MG63 (cell line): Measurements from ENCODE around the gene AMIGO1. TPM values are rescaled to one million over a fixed set of nuclear protein-coding genes. Genes with fewer than 3 reads are reported as not detected.

ENCODE experiments used
- DNase-seq: peaks from one replicate; pipeline ENCODE4 v3.0.0-alpha.2; 2020
- H3K27me3 ChIP-seq: fragments of 250-450 bp; sonication (Bioruptor Pico); 2 replicates; pipeline ENCODE4 v1.5.1; 2020; ENCODE audit warnings: mild to moderate bottlenecking, moderate library complexity
- H3K36me3 ChIP-seq: fragments of 250-450 bp; sonication (Bioruptor Pico); 2 replicates; pipeline ENCODE4 v1.5.1; 2020; ENCODE audit warnings: mild to moderate bottlenecking, moderate library complexity
- H3K4me3 ChIP-seq: fragments of 250-450 bp; sonication (Bioruptor Pico); 2 replicates; pipeline ENCODE4 v1.5.1; 2020; ENCODE audit warnings: mild to moderate bottlenecking, moderate library complexity
- H3K9me3 ChIP-seq: fragments of 250-450 bp; sonication (Bioruptor Pico); 2 replicates; pipeline ENCODE4 v1.5.1; 2020; ENCODE audit warnings: mild to moderate bottlenecking, moderate library complexity
- total RNA-seq: library from RNA; depleted of rRNA; stranded (reverse); fragments of >200 nt; shearing (Covaris generic); gene quantifications from 2 replicates; pipeline ENCODE4 v1.2.3, GENCODE V29; 2014; ENCODE audit warnings: low replicate concordance; rRNA removed

AMIGO1 gene, protein sequence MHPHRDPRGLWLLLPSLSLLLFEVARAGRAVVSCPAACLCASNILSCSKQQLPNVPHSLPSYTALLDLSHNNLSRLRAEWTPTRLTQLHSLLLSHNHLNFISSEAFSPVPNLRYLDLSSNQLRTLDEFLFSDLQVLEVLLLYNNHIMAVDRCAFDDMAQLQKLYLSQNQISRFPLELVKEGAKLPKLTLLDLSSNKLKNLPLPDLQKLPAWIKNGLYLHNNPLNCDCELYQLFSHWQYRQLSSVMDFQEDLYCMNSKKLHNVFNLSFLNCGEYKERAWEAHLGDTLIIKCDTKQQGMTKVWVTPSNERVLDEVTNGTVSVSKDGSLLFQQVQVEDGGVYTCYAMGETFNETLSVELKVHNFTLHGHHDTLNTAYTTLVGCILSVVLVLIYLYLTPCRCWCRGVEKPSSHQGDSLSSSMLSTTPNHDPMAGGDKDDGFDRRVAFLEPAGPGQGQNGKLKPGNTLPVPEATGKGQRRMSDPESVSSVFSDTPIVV
- total RNA-seq: 0.20 and 1.3 TPM in 2 replicates

DNA sequence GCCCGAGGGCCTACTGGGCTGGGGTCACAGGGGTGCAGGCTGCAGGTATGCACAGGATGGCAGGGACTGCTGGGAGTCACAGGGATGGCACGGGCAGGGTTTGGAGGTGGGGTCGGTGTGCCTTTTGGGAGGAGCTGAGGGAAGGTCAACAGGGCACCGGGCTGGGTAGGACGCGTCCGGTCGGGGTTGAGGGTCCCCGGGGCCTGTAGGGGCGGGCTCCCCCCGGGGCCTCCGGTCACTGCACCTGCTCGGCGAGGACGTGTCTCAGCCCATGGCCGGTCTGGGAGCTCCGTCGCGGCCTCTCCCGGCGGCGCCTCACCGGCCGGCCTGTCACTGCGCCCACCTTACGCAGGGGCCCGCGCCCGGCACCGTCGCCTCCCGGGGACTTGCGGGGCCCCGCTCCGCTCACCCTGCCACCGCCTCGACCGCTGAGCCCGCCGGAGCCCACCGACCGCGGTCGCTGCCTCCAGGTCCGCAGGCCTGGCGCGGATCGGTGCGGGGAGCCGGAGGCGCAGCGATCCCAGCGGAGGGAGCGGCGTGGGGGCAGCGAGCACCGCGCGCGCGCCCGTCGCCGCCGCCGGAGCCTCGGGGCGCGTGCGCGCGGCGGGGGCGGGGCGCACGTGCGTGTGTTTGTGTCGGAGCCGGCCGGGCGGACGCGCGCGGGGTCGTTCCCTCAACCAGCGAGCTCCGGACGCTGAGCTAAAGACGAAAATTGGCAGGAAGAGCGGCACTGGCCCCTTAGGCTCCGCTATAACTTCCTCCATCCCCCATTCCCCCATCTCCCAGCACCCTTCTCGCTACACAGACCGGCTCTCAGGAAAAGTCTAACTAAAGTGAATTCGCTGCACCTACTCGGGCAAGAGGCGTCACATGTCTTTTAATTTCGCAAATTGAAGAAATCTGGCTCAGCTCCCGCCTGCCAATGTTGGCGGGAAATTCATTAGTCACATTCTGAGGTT lies at the start of gene AMIGO1:
AMIGO1 (minus strand) TSS at position 552 of the 959 bp plus-strand sequence. CDS start 815 bp downstream, outside the sequence.
- DNase-seq: peak; percentile 83

DNA sequence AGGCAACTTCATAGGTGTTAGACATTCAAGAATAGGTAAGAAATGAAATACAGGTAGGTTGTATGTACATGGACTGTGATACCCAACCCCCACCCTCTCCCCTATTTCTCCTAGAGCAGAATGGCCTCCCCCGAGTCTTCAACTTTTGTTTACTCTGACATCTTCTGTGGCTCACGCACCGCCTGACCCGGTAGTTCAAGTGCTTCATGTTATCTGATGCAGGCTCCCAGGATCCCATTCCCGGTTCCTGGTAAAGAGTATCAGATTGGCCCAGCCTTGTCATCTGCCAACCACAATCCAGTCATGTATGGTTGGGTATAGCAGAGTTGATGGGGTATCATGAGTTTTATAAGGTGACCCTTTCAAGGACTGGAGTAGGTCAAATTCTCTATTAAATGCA lies 48.0 kb upstream of the AMIGO1 start:
- Histone ChIP-seq H3K4me3 (no peak overlapping the region), H3K36me3 (peaks cover 26% of the 10 kb centered on the region), H3K27me3 (no peaks in the 10 kb centered on the region), H3K9me3 (no peaks in the 10 kb centered on the region)
- DNase-seq: no peak

More for the DNA sequence above, at the start of gene AMIGO1:
- Histone ChIP-seq H3K9me3 (no peaks in the 10 kb centered on the region), H3K36me3 (no peaks in the 10 kb centered on the region), H3K4me3 (peak within 1 kb of the TSS; percentile 53), H3K27me3 (peaks cover 16% of the 10 kb centered on the region)

DNA sequence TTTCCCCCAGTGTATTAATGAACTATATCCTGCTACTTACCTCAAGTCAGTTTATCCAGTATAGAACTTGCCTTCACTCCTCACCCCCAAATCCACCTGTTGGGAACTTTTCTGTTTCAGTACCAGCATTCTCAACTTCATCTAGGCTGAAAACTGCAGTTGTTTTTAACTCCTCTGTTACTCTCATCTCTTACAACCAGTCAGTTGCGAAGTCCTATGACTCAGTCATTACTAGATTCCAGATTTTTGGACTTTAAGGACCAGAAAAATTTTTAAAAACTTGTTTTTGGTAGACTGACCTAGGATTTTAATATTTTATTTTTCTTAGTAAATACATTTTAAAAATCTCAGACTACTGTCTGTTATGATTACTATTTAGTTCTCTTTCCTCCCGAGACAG lies 47.0 kb upstream of the AMIGO1 start:
- no peak overlapping the region for H3K4me3 ChIP-seq
- peaks cover 29% of the 10 kb centered on the region for H3K36me3 ChIP-seq
- H3K27me3 ChIP-seq: no peaks in the 10 kb centered on the region
- H3K9me3 ChIP-seq: no peaks in the 10 kb centered on the region
- DNase-seq: no peak

DNA sequence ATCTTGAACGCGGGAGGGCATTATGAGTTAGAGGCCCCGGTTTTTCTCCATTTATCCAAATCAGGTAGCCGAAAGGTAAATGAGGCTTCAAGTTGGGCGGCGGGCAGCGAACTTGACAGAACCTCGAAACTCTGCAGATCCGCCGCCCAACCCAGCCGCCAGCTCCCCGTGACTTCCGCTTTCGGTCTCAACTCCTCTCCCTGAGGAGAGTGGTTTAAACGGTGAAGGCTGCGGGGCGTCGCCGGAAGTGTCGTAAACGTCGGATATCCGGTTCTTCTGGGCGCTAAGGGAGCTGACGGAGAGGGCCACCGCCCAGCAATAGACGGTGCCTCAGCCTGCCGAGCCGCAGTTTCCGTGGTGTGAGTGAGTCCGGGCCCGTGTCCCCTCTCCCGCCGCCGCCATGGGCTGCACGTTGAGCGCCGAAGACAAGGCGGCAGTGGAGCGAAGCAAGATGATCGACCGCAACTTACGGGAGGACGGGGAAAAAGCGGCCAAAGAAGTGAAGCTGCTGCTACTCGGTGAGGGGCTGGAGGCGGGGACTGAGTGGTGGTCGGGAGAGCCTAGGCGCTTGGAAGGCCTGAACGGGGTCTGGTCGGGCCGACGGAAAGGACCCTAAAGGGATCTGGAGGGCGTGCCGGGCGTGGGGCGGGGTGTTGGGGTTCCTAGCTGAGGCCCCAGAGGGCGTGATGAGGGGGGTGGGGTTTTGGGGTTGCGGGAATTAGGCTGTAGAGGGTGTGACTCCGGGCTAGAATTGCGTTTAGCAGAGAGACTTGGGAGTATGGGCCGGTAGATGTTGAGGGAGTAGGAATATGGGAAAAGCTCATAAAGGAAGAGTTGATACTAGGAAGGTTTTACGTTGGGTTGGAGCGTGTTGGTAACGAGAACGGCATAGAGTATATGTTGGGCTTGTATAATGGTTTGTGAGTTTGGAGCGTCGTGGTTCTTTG lies 39.1 kb upstream of the AMIGO1 start, which contains the start of gene GNAI3:
GNAI3 (plus strand) TSS at position 295 of the 947 bp plus-strand sequence; CDS start at position 401, 106 bp downstream.
- DNase-seq: peak; percentile 100
- H3K9me3 ChIP-seq: no peaks in the 10 kb centered on the region
- peak within 1 kb of the TSS; percentile 95 for H3K4me3 ChIP-seq
- no peaks in the 10 kb centered on the region for H3K27me3 ChIP-seq
- H3K36me3 ChIP-seq: peaks cover 23% of the 10 kb centered on the region

DNA sequence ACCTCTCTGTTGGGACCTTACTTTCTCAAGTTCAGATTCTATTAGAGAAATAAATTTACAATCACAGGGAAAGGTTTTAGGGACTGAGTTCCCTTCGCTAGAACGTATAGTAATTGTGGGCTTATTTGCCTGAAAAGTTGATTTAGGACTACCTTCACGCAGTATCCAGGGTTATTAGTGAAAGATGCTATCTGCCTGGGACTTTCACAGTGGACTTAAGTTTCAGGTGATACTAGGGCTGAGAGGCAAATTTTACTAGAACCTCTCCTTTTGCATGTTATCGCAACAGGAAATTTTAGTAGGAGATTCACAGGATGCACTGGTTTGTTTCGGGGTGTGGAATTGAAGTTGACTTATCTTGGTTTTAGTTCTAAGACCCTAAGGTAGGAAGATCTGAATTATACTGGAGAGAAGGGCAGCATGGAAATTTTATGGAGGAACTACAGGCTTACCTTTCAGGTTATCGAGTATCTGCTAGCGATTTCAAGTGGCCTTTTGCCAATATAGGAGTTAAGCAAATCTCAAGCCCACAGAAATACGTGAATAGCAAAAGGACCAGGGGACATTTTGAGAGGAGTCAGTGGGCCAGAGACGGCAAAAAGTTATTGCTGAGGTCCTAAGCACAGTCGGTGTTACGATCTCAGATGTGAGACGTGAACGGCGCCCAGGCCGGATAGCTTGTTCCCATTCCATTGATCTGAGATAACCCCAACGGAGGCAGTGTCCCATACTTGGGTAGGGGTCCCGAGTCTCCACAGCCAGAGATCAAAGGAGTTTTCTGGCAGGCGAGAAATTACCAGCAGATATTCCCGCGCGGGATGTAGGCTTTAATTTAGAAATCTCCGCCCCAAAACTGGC lies 38.2 kb upstream of the AMIGO1 start:
- H3K27me3 ChIP-seq: no peaks in the 10 kb centered on the region
- H3K36me3 ChIP-seq: peaks cover 20% of the 10 kb centered on the region
- DNase-seq: peak; percentile 45
- no peaks in the 10 kb centered on the region for H3K9me3 ChIP-seq
- H3K4me3 ChIP-seq: peak overlapping the region; percentile 95

DNA sequence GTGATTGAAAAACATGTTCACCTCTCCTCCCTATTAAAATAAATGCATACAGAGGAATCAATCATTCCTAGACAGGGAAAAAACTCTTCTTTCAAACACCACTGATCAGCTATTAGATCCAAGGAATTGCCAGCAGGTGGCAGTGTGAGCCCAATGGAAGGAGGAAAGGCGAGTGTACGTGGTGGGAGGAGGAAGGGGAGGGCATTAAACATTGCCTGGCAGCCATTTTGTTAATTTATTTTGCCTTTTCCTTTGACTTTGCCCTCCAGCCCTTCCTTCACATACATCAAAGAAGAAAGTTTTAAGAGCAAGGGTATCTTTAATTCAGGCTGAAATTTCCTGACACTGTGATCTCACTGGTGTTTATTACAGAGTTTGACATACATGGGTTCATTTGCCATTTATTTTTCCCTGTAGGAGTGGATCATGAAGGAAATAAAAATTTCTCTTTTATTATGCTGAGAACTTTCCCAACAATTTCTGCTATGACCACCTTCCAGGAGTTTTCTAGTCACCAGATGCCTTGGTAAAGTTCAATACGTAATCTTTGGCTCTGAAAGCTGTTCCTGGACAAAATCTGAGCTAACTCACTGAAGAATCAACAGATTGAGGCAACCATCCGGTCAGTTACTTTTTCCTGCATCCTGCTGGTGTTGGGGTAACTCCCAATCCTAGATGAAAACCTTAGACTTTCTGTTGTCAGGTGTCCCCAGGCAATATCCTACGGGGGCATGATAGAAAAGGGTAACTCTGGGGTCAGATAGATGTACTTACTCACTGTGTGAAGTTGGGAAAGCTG lies 37.0 kb upstream of the AMIGO1 start:
- DNase-seq: peak; percentile 90

DNA sequence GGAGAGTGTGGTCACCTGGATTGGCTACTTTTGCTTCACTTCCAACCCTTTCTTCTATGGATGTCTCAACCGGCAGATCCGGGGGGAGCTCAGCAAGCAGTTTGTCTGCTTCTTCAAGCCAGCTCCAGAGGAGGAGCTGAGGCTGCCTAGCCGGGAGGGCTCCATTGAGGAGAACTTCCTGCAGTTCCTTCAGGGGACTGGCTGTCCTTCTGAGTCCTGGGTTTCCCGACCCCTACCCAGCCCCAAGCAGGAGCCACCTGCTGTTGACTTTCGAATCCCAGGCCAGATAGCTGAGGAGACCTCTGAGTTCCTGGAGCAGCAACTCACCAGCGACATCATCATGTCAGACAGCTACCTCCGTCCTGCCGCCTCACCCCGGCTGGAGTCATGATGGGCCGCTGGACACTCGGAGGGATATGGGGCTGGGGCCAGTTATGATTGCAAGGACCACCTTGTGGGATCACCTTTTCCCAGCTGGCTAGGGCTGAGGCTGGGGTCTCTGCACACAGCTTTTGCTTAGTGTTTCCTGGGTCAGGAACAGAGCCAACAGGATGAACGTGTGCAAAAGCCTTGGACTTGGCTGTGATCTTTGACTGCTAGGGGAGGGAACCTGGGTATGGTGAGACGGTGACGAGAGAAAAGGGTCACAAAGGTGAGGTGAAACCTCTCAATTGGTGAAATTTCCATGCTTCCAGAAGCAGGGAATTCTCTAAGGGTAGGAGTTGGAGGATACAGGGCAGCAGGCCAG lies 34.6 kb upstream of the AMIGO1 start:
- no peak for DNase-seq
- H3K27me3 ChIP-seq: peaks cover 4% of the 10 kb centered on the region
- no peak overlapping the region for H3K4me3 ChIP-seq
- H3K36me3 ChIP-seq: peaks cover 2% of the 10 kb centered on the region; the same call in 1 of the 2 replicates
- H3K9me3 ChIP-seq: no peaks in the 10 kb centered on the region

More for the DNA sequence above, 37.0 kb upstream of the AMIGO1 start:
- H3K27me3 ChIP-seq: peaks cover 4% of the 10 kb centered on the region
- H3K9me3 ChIP-seq: no peaks in the 10 kb centered on the region
- H3K4me3 ChIP-seq: peak overlapping the region; percentile 95
- H3K36me3 ChIP-seq: peaks cover 17% of the 10 kb centered on the region

DNA sequence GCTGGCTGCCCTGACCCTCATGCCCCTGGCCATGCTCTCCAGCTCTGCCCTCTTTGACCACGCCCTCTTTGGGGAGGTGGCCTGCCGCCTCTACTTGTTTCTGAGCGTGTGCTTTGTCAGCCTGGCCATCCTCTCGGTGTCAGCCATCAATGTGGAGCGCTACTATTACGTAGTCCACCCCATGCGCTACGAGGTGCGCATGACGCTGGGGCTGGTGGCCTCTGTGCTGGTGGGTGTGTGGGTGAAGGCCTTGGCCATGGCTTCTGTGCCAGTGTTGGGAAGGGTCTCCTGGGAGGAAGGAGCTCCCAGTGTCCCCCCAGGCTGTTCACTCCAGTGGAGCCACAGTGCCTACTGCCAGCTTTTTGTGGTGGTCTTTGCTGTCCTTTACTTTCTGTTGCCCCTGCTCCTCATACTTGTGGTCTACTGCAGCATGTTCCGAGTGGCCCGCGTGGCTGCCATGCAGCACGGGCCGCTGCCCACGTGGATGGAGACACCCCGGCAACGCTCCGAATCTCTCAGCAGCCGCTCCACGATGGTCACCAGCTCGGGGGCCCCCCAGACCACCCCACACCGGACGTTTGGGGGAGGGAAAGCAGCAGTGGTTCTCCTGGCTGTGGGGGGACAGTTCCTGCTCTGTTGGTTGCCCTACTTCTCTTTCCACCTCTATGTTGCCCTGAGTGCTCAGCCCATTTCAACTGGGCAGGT lies 33.9 kb upstream of the AMIGO1 start:
- H3K27me3 ChIP-seq: peaks cover 4% of the 10 kb centered on the region
- no peaks in the 10 kb centered on the region for H3K36me3 ChIP-seq
- no peak overlapping the region for H3K4me3 ChIP-seq
- no peaks in the 10 kb centered on the region for H3K9me3 ChIP-seq
- no peak for DNase-seq

DNA sequence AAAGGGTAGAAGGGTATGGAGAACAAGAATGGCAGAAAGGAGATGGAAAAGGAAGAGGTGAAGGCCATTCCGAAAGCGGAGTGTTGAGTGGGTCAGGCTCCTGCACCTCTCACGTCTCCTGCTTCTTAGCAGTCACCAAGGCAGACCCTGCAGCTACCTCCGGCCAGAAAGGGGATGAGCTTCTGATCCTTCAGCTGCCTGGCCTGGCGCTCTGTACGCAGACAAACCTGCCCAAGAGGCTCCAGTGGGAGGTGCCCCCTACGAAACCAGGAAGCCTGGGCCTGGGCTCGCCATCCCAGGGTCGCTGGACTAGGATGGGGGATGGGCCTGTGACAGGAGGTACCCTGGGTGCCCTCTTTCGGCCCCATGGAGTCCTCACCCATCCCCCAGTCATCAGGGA lies 33.1 kb upstream of the AMIGO1 start:
- H3K9me3 ChIP-seq: no peaks in the 10 kb centered on the region
- H3K36me3 ChIP-seq: no peaks in the 10 kb centered on the region
- H3K27me3 ChIP-seq: peaks cover 4% of the 10 kb centered on the region
- no peak overlapping the region for H3K4me3 ChIP-seq
- no peak for DNase-seq

DNA sequence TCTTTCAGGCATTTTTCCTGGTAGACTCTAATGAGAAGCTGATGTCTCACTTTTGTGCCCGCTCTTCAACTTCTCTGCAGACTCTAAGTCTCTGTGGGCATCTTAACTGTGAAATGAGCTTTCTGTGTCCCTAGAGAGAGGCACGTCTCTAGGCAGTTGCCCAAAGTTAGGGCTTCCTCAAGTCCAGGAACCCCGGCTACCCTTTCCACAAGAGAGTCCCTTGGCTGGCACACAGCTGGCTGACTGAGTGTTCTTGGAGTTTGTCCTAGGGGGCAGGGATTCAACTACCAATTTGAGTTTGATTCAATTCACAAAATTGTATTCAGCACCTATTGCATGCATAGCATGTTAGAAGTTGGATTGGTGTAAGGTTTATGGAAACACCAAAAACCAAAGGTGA lies 31.6 kb upstream of the AMIGO1 start:
- H3K9me3 ChIP-seq: no peaks in the 10 kb centered on the region
- no peak for DNase-seq
- H3K36me3 ChIP-seq: no peaks in the 10 kb centered on the region
- no peak overlapping the region for H3K4me3 ChIP-seq
- H3K27me3 ChIP-seq: peaks cover 4% of the 10 kb centered on the region

DNA sequence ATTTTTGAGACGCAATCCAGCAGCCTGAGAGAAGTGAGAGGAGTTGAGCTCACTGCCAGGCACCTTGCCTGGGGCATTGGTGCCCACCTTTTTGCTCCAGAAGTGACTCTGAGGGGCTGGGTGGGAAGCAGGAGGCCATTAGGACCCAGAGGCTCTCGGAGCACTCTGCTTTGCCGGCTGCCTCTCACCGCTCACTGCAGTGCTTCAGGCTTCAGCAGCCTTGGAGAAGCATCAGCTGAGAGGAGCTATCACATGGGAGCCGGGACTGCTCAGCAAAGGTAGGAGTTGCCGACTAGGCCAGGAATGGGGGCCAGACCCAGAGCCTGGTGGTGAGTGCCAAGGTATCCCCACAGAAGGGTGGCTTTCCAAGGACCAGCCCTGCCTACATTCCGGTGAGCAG lies 30.1 kb upstream of the AMIGO1 start, which contains the start of gene GPR61:
GPR61 (plus strand) TSS at position 197 of the 400 bp plus-strand sequence. CDS start 3,151 bp downstream, outside the sequence.
- Histone ChIP-seq H3K9me3 (no peaks in the 10 kb centered on the region), H3K36me3 (no peaks in the 10 kb centered on the region), H3K27me3 (peaks cover 4% of the 10 kb centered on the region), H3K4me3 (no peak within 1 kb of the TSS)
- DNase-seq: no peak

DNA sequence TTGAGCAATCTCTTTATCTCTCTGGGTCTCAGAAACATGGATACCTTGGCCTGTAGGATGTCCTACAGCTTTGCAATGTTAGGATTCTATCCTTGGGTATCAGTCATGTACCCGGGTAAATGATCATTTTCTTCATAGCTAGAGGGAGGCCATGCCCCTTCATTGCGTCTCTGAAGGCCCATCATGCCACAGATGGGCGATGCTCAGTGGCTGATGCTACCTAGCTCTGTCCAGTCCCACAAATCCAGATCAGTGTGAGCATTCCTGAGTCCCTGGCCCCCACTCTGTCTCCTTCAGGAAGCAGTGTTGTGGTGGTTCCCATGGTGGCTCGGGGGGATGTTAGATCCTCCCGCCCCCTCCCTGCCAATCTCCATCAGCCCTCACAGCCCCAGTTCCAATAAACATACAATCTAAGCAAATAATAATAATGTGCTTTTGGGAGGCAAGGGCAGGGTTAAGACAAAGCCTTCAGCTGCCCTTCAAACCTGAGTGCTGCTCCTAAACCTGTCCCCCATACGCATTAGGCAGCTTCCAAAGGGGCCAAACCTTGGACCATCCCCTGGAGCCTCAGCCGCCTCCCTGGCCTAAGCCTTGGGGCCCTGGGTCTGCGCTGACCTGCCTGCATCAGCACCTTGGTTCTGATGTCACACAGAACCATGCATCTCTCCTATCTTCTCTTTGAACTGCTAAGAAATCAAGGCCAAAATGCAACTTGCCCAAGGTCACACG lies 29.5 kb upstream of the AMIGO1 start:
- H3K4me3 ChIP-seq: no peak overlapping the region
- no peaks in the 10 kb centered on the region for H3K36me3 ChIP-seq
- H3K9me3 ChIP-seq: no peaks in the 10 kb centered on the region
- no peak for DNase-seq
- peaks cover 4% of the 10 kb centered on the region for H3K27me3 ChIP-seq
